ENCODE data around the gene ABCB8. TPM values are rescaled to one million over a fixed set of nuclear protein-coding genes. Genes with fewer than 3 reads are reported as not detected.

ABCB8 gene
- total and polyA plus RNA-seq, 2 of the 8 experiments (the other 6 are each of a cell fraction or from before 2014, with no cell fraction given) = 17.7 to 27.0 TPM

GRCh38 chr7:151062399-151063211, 34.4 kb downstream of the ABCB8 start (continued):
- TF ChIP-seq ATF3 (IDR thresholded peaks at IDR 0.05; ENCODE audit: insufficient read depth, low read depth, low read length) (peak; percentile 97), KDM1A (IDR thresholded peaks at IDR 0.05; ENCODE audit: borderline replicate concordance, low read length) (no peak), POLR2A (IDR thresholded peaks at IDR 0.05; ENCODE audit: control extremely low read depth in 1 of 2, low read depth in 2 of 2, low read length in 2 of 2) (peak in 1 of 2 experiments; percentile 62; a peak in 2 of 3 replicates), TCF12 (IDR thresholded peaks at IDR 0.05; ENCODE audit: low read depth, low read length) (peak; percentile 61; the same call in 1 of the 2 replicates), BACH1 (IDR thresholded peaks at IDR 0.05; ENCODE audit: low read length) (no peak), RFX5 (IDR thresholded peaks at IDR 0.05; ENCODE audit: borderline replicate concordance, low read depth, low read length) (no peak), CTCF (IDR thresholded peaks at IDR 0.05; ENCODE audit: control extremely low read depth in 1 of 3, insufficient read depth in 1 of 3, low read depth in 1 of 3, low read length in 3 of 3) (no peak), SP1 (IDR thresholded peaks at IDR 0.05; ENCODE audit: low read depth, low read length) (peak; percentile 78), TAF1 (IDR thresholded peaks at IDR 0.05; ENCODE audit: low read depth, low read length) (peak; percentile 37; the same call in 1 of the 2 replicates), SIX5 (IDR thresholded peaks at IDR 0.05; ENCODE audit: low read depth, low read length) (no peak), EGR1 (IDR thresholded peaks at IDR 0.05; ENCODE audit: borderline replicate concordance, low read depth, low read length) (no peak), SRF (IDR thresholded peaks at IDR 0.05; ENCODE audit: low read depth, low read length) (no peak), CTBP2 (IDR thresholded peaks at IDR 0.05; ENCODE audit: borderline replicate concordance, insufficient read depth, insufficient read length, low read length) (peak; percentile 76), EP300 (IDR thresholded peaks at IDR 0.05; ENCODE audit: borderline replicate concordance in 1 of 2, low read depth in 2 of 2, low read length in 2 of 2) (peak in 1 of 2 experiments; percentile 19; a peak in 1 of 3 replicates), TBP (IDR thresholded peaks at IDR 0.05; ENCODE audit: low read depth, low read length) (0 out of 2 replicates have a peak, but pooled peaks have one; percentile 12), JUN (IDR thresholded peaks at IDR 0.05; ENCODE audit: low read depth, low read length) (no peak), YY1 (IDR thresholded peaks at IDR 0.05; ENCODE audit: low read depth, low read length) (peak; percentile 46; the same call in 1 of the 2 replicates), RXRA (IDR thresholded peaks at IDR 0.05; ENCODE audit: insufficient read depth, low read depth, low read length) (no peak), POLR2AphosphoS5 (IDR thresholded peaks at IDR 0.05; ENCODE audit: low read depth, low read length) (no peak), BRCA1 (IDR thresholded peaks at IDR 0.05; ENCODE audit: low read depth, low read length) (no peak), JUND (IDR thresholded peaks at IDR 0.05; ENCODE audit: low read length) (no peak), GTF2F1 (IDR thresholded peaks at IDR 0.05; ENCODE audit: borderline replicate concordance, low read depth, low read length) (no peak; the same call in 1 of the 2 replicates)
